Cardiac muscle cell (in vitro differentiated cells and primary cell): ENCODE results near the gene XPC. TPM values are rescaled to one million over a fixed set of nuclear protein-coding genes. Genes with fewer than 3 reads are reported as not detected.

Experiments
- DNase-seq, 2 donors: peaks; one replicate each; pipeline versions ENCODE4 v3.0.0 to v3.0.0-alpha.2; 2010 to 2017; ENCODE audit warnings: low read depth in 1 of 2, low spot score in 1 of 2
- H3K27ac ChIP-seq: fragments of 200-600 bp; sonication (generic); 2 replicates; pipeline ENCODE4 v1.5.1; 2016
- H3K27me3 ChIP-seq: fragments of 200-600 bp; sonication (generic); 2 replicates; pipeline ENCODE4 v1.6.0; 2016; ENCODE audit warnings: control low read depth
- H3K36me3 ChIP-seq: fragments of 200-600 bp; sonication (generic); 2 replicates; pipeline ENCODE4 v1.5.1; 2016; ENCODE audit warnings: control low read depth
- H3K4me1 ChIP-seq: fragments of 200-600 bp; sonication (generic); 2 replicates; pipeline ENCODE4 v1.8.1; 2017; ENCODE audit warnings: low read depth, mild to moderate bottlenecking, mixed run types
- H3K4me3 ChIP-seq: fragments of 200-600 bp; sonication (generic); 2 replicates; pipeline ENCODE4 v1.5.1; 2016; ENCODE audit warnings: mild to moderate bottlenecking
- H3K9me3 ChIP-seq: fragments of 200-600 bp; sonication (generic); 2 replicates; pipeline ENCODE4 v1.5.1; 2017; ENCODE audit warnings: low read depth, mild to moderate bottlenecking, control low read depth
- CTCF ChIP-seq: IDR thresholded peaks from 2 replicates; pipeline ENCODE4 v1.5.1; 2012; ENCODE audit warnings: low read depth, mild to moderate bottlenecking, low read length
- polyA plus RNA-seq: library from polyadenylated mRNA; unstranded; fragments of >200 nt; fragmentation: Nextera tagmentation; extraction: Ambion mirVana; gene quantifications from 2 replicates; pipeline ENCODE4 v1.2.1, GENCODE V29; 2016
- total RNA-seq: library from RNA; depleted of rRNA; stranded (reverse); fragments of >200 nt; gene quantifications from 2 replicates; pipeline ENCODE4 v1.2.3, GENCODE V29; 2016

Gene XPC
- total and polyA plus RNA-seq, 2 experiments from 2014 or later, result 26.6 to 37.7 TPM

- no peak for TF ChIP-seq CTCF
- Histone ChIP-seq H3K27ac (no peak overlapping the region), H3K4me3 (no peak overlapping the region), H3K27me3 (no peaks in the 10 kb centered on the region), H3K4me1 (no peaks in the 10 kb centered on the region), H3K36me3 (peaks cover 30% of the 10 kb centered on the region), H3K9me3 (no peaks in the 10 kb centered on the region)
- no peak for DNase-seq
Observed at GRCh38 chr3:14186854-14187458, 8.6 kb upstream of the XPC start.

GRCh38 chr3:14183015-14183577, 4.7 kb upstream of the XPC start:
- no peaks in the 10 kb centered on the region for H3K27me3 ChIP-seq
- H3K4me3 ChIP-seq, result no peak overlapping the region
- H3K4me1 ChIP-seq, result peaks cover 6% of the 10 kb centered on the region
- H3K9me3 ChIP-seq, result no peaks in the 10 kb centered on the region
- H3K36me3 ChIP-seq, result peaks cover 38% of the 10 kb centered on the region
- DNase-seq, result no peak
- no peak for TF ChIP-seq CTCF
- H3K27ac ChIP-seq, result no peak overlapping the region

GRCh38 chr3:14181253-14181652, 2.9 kb upstream of the XPC start:
- H3K4me1 ChIP-seq, result peaks cover 10% of the 10 kb centered on the region
- TF ChIP-seq CTCF, result no peak
- DNase-seq, result no peak
- H3K27me3 ChIP-seq, result no peaks in the 10 kb centered on the region
- H3K27ac ChIP-seq, result no peak overlapping the region
- H3K36me3 ChIP-seq, result peaks cover 37% of the 10 kb centered on the region
- H3K9me3 ChIP-seq, result no peaks in the 10 kb centered on the region
- H3K4me3 ChIP-seq, result no peak overlapping the region

- Histone ChIP-seq H3K4me1 (peaks cover 10% of the 10 kb centered on the region), H3K27me3 (no peaks in the 10 kb centered on the region), H3K27ac (no peak overlapping the region), H3K9me3 (no peaks in the 10 kb centered on the region), H3K4me3 (no peak overlapping the region), H3K36me3 (peaks cover 26% of the 10 kb centered on the region)
- TF ChIP-seq CTCF, result no peak
- no peak for DNase-seq
Observed at GRCh38 chr3:14179795-14180194, 1.4 kb upstream of the XPC start.

DNA sequence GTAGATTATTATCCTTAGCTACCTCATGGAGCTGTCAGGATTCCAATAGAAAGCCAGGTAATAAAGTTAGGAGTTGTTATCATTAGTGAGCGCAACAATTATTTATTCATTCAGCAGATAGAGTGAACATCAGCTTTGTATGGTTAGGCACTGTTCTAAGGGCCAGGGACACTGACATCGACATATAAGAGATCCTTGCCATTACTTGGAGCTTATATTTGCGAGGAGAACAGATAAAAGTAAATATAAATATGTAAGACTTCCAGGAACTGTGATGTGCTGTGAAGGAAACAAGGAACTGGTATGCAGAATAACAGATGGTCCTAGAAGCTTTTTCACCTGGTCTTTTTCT, 689 bp upstream of the XPC start:
- DNase-seq, result no peak
- Histone ChIP-seq H3K4me1 (peaks cover 10% of the 10 kb centered on the region), H3K4me3 (peak overlapping the region; percentile 91), H3K36me3 (peaks cover 25% of the 10 kb centered on the region), H3K27me3 (no peaks in the 10 kb centered on the region), H3K9me3 (no peaks in the 10 kb centered on the region), H3K27ac (peak overlapping the region; percentile 85)
- no peak for TF ChIP-seq CTCF
